IPS-18a (cell line): Measurements from ENCODE around the gene UBE2L5.
"Not testable (repeated sequence)": the region's sequence is repeated elsewhere in the genome, so short reads cannot be mapped to it uniquely, and the experiment has no call there.

Experiments
- H3K27ac ChIP-seq: one replicate; pipeline ENCODE4 v1.5.1; 2013; ENCODE audit warnings: low read length
- H3K27me3 ChIP-seq: one replicate; pipeline ENCODE4 v1.6.1; 2013; ENCODE audit warnings: mild to moderate bottlenecking, low read length; ENCODE audit not compliant: control insufficient read depth, insufficient read depth
- H3K36me3 ChIP-seq: one replicate; pipeline ENCODE4 v1.6.1; 2013; ENCODE audit warnings: low read depth, low read length; ENCODE audit not compliant: control insufficient read depth
- H3K4me1 ChIP-seq: one replicate; pipeline ENCODE4 v1.6.1; 2013; ENCODE audit warnings: low read depth, low read length; ENCODE audit not compliant: control insufficient read depth
- H3K4me3 ChIP-seq: one replicate; pipeline ENCODE4 v1.5.1; 2013; ENCODE audit warnings: low read length
- H3K9ac ChIP-seq: one replicate; pipeline ENCODE4 v1.6.1; 2013; ENCODE audit warnings: mild to moderate bottlenecking, low read length, moderate library complexity
- H3K9me3 ChIP-seq: one replicate; pipeline ENCODE4 v1.6.1; 2013; ENCODE audit warnings: low read depth, low read length; ENCODE audit not compliant: control insufficient read depth

UBE2L5 gene

GRCh38 chr13:30429235-30429634 is 6.9 kb downstream of the UBE2L5 start:
- Histone ChIP-seq H3K9me3 (no peaks in the 10 kb centered on the region), H3K27me3 (no peaks in the 10 kb centered on the region), H3K36me3 (no peaks in the 10 kb centered on the region), H3K4me1 (no peaks in the 10 kb centered on the region), H3K9ac (no peak overlapping the region), H3K4me3 (no peak overlapping the region), H3K27ac (no peak overlapping the region)

GRCh38 chr13:30429721-30430694 is 7.7 kb downstream of the UBE2L5 start:
- no peak overlapping the region for H3K4me3 ChIP-seq
- no peak overlapping the region for H3K9ac ChIP-seq
- H3K36me3 ChIP-seq: no peaks in the 10 kb centered on the region
- H3K27me3 ChIP-seq: no peaks in the 10 kb centered on the region
- H3K9me3 ChIP-seq: no peaks in the 10 kb centered on the region
- no peaks in the 10 kb centered on the region for H3K4me1 ChIP-seq
- H3K27ac ChIP-seq: no peak overlapping the region

- Histone ChIP-seq H3K9ac (no peak overlapping the region), H3K4me3 (no peak overlapping the region), H3K4me1 (no peaks in the 10 kb centered on the region), H3K27ac (no peak overlapping the region), H3K36me3 (no peaks in the 10 kb centered on the region), H3K27me3 (no peaks in the 10 kb centered on the region), H3K9me3 (no peaks in the 10 kb centered on the region)
Observed at GRCh38 chr13:30431269-30431940, 9.1 kb downstream of the UBE2L5 start.

- no peak overlapping the region for H3K27ac ChIP-seq
- no peak overlapping the region for H3K9ac ChIP-seq
Observed at GRCh38 chr13:30435911-30436451, 13.7 kb downstream of the UBE2L5 start.

GRCh38 chr13:30437177-30437576 is 14.9 kb downstream of the UBE2L5 start:
- H3K36me3 ChIP-seq: no peaks in the 10 kb centered on the region
- H3K4me3 ChIP-seq: no peak overlapping the region
- no peak overlapping the region for H3K9ac ChIP-seq
- H3K9me3 ChIP-seq: no peaks in the 10 kb centered on the region
- H3K4me1 ChIP-seq: no peaks in the 10 kb centered on the region
- H3K27me3 ChIP-seq: no peaks in the 10 kb centered on the region
- H3K27ac ChIP-seq: no peak overlapping the region

More at GRCh38 chr13:30435911-30436451, 13.7 kb downstream of the UBE2L5 start:
- Histone ChIP-seq H3K36me3 (no peaks in the 10 kb centered on the region), H3K9me3 (no peaks in the 10 kb centered on the region), H3K4me3 (no peak overlapping the region), H3K4me1 (no peaks in the 10 kb centered on the region), H3K27me3 (no peaks in the 10 kb centered on the region)

- H3K27ac ChIP-seq: no peak overlapping the region
- no peaks in the 10 kb centered on the region for H3K4me1 ChIP-seq
- H3K36me3 ChIP-seq: no peaks in the 10 kb centered on the region
- no peaks in the 10 kb centered on the region for H3K27me3 ChIP-seq
- no peak overlapping the region for H3K4me3 ChIP-seq
- no peak overlapping the region for H3K9ac ChIP-seq
- no peaks in the 10 kb centered on the region for H3K9me3 ChIP-seq
Observed at GRCh38 chr13:30438286-30438685, 16.0 kb downstream of the UBE2L5 start.

- peaks cover 8% of the 10 kb centered on the region for H3K4me1 ChIP-seq
- H3K27me3 ChIP-seq: no peaks in the 10 kb centered on the region
- H3K4me3 ChIP-seq: no peak overlapping the region
- H3K36me3 ChIP-seq: no peaks in the 10 kb centered on the region
- H3K9me3 ChIP-seq: no peaks in the 10 kb centered on the region
- H3K9ac ChIP-seq: no peak overlapping the region
- no peak overlapping the region for H3K27ac ChIP-seq
Observed at GRCh38 chr13:30440910-30441703, 18.8 kb downstream of the UBE2L5 start.

GRCh38 chr13:30442926-30443325 is 20.6 kb downstream of the UBE2L5 start:
- H3K4me1 ChIP-seq: peaks cover 13% of the 10 kb centered on the region

GRCh38 chr13:30443491-30443890 is 21.2 kb downstream of the UBE2L5 start:
- peaks cover 13% of the 10 kb centered on the region for H3K4me1 ChIP-seq
- H3K4me3 ChIP-seq: not testable (repeated sequence)

More at GRCh38 chr13:30442926-30443325, 20.6 kb downstream of the UBE2L5 start:
- H3K9ac ChIP-seq: no peak overlapping the region
- no peaks in the 10 kb centered on the region for H3K27me3 ChIP-seq
- no peak overlapping the region for H3K4me3 ChIP-seq
- no peaks in the 10 kb centered on the region for H3K9me3 ChIP-seq
- H3K36me3 ChIP-seq: no peaks in the 10 kb centered on the region
- H3K27ac ChIP-seq: no peak overlapping the region

GRCh38 chr13:30443957-30444404 is 21.7 kb downstream of the UBE2L5 start:
- H3K36me3 ChIP-seq: no peaks in the 10 kb centered on the region
- no peaks in the 10 kb centered on the region for H3K27me3 ChIP-seq
- H3K9ac ChIP-seq: no peak overlapping the region
- H3K27ac ChIP-seq: no peak overlapping the region
- H3K4me3 ChIP-seq: no peak overlapping the region
- H3K9me3 ChIP-seq: no peaks in the 10 kb centered on the region
- peaks cover 13% of the 10 kb centered on the region for H3K4me1 ChIP-seq

More at GRCh38 chr13:30443491-30443890, 21.2 kb downstream of the UBE2L5 start:
- not testable (repeated sequence) for H3K36me3 ChIP-seq, H3K9me3 ChIP-seq, H3K27ac ChIP-seq, H3K9ac ChIP-seq, H3K27me3 ChIP-seq

GRCh38 chr13:30446126-30446500 is 23.8 kb downstream of the UBE2L5 start:
- Histone ChIP-seq H3K9me3 (no peaks in the 10 kb centered on the region), H3K4me1 (peaks cover 13% of the 10 kb centered on the region), H3K36me3 (no peaks in the 10 kb centered on the region), H3K27ac (no peak overlapping the region), H3K27me3 (no peaks in the 10 kb centered on the region), H3K4me3 (peak overlapping the region; percentile 51), H3K9ac (peak overlapping the region; percentile 3)
